HG02970 (cell line): ENCODE data around the gene CERS2.
A peak's percentile ranks its signal among the peaks of the same experiment; 100 is the strongest.
"Not testable (repeated sequence)": the region's sequence is repeated elsewhere in the genome, so short reads cannot be mapped to it uniquely, and the experiment has no call there.

Source experiments
- ATAC-seq: cut with Tn5 transposase; IDR thresholded peaks from one replicate; pipeline ENCODE4 v1.9.1; 2021; ENCODE audit warnings: mild to moderate bottlenecking, moderate library complexity, moderate number of reproducible peaks; ENCODE audit not compliant: unreplicated experiment, low FRiP score

The CERS2 gene

DNA sequence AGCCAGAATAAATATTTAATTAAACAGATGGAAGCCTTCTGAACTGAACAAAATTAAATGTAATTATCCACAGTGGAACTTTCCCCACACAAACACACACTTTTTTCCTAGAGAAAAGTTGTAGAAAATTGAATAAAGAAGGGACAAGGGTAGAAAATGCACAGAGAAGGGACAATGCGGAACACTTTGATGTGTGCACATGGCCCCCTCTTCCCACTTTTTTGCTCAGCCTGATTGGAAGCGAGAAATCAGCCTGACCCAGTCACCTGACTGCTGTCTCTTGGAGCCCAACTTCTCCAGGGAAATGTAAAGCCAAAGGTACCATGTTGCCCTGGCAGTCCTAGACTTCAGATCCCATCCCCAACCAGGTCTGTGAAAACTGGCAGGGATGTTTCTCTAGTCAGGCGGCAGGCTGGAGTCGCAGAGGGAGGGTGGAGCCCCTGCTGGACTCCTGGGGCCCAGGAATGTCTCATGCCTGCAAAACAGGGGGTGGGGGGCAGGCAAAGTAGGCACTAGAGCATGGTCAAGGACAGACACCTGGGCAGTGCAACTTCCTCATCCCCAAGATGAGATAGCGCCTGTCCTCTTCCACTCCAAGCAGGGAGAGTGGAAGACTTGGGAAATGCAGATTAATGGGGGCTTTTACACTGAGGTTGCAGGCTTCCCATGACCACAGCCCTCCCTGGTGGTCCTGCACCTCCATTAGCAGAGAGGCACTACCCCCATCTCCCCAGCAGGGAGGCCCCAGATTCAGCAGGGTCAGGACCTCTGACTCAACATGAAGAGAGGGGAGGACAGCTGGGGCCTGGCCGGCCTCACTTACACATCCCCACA lies 2.8 kb downstream of the CERS2 start:
- ATAC-seq = no peak

DNA sequence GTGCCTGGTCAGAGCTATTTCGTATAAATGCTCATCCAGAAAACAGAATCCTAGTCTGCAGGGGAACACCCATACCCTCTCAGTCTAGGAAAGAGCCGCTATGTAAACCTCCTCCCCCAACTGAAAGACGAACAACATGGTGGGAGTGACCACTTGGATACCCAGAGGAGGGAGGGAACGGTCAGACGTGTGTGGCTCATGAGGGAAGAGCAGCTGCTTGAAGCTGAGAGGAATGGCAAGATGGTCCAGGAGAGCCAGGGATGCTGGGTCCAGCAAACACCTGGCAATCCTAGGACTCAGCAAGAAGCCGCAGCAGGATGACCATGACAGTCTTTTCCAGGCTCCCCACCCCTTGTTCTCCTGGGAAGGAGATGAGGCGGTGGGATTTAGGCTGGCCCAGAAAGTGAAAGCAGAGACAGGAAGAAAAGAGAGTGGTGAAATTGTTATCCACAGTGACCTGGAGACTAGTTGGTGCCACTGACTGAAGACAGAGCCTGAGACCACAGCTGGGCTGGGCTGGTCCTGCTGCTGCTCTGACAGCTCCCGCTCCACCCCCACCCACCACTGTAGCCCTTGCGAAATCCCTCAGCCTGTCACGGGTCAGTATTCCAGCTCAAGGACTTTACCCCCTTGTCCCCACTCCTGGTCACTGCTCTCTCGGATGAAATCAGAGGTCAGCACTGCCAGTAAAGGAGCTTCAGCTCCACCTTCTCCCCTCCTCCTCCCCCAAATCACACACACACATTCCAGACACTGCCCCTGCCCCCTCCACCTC lies 3.6 kb downstream of the CERS2 start:
- ATAC-seq = no peak

DNA sequence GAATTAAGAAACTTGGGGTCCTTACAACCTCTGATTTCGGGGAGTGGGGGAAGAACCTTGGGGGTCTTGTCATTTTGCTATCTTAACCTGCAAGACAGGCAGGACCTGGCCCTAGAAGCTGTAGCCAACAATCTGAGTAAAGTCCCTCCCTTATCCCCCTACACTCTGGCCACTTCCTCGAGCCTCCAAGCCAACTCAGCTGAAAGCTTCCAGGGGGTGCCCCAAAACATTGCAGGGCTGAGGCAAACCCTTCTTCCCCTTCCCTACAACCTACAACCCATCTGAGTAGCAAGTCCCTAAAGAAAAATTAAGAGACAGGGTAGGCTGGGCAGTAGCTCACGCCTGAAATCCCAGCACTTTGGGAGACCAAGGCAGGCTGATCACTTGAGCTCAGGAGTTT lies 5.0 kb downstream of the CERS2 start:
- no peak for ATAC-seq

DNA sequence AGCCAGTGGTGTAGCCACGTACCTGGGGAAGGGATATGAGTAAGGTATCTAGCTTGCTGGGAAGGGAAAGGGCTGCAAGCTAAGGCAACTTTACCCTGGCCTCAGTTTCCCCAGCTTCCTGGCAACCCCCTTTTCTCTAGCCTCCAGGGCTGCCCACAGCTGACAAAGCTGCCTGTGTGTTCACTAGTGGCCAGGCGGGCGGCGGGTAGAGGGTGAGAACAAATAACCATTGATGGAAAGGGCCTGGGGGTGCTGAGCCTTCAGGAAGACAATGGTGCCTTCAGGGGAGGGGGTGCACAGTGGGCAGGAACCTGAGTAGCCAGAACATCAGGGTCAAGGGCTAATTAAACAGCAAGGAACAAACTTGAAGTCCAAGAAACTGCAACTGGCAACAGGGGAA lies 6.1 kb downstream of the CERS2 start:
- ATAC-seq = no peak

DNA sequence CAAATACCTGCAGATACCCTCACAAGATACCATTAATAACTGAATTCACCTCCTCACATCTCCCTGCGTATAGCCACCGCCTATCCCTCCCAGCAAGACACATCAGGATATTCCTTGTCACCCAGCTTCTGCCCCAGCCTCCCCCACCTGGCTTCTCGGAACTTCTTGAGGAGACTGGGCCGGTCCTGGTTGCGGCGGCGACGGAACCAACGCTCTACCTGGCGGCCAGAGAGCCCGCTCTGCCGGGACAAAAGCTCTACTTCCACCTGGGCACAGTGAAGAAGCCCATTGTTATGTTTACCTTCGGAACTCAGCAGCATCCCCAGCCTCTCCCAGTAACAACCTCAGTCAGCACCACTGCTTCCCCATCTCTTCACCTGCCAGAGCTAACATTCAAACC lies 6.7 kb downstream of the CERS2 start:
- ATAC-seq = no peak

DNA sequence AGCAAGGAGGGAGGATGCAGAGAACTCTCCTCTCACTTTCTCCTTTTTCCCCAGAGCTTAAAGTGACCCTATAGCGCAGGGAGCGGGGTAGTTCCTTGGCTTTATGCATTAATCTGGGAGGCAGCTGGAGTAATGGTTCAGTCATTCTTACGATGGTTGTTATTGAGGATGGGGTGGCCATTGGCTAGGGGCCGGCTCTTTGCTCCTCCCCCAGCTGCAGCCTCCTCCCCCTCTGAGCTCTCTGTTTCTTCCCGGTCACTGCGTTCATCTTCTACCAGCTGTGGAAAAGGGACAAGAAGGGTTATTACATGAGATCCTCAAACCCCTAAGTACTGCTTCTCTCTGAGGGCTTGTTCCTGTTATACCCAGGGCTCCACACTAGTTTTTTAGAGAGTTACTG lies 8.6 kb downstream of the CERS2 start:
- no peak for ATAC-seq

DNA sequence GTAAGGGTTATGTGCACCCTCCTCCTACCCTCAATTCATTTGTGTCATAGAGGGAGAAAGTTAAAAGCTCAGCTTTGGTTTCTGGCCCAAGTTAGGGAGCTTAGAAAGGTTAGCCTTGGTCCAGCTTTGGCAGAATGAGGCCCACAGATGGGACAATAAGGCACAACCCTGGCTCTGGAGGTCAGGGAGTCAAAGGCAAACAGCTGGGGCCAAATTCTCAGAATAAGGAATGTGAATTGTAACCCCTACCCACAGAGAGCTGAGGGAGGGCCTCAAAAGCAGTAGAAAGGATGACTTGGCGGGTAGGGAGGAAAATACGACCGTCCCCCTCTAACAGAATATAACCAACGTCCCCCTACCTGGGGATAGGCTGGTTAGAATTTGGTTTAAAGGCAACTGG lies 9.0 kb downstream of the CERS2 start:
- ATAC-seq = no peak

DNA sequence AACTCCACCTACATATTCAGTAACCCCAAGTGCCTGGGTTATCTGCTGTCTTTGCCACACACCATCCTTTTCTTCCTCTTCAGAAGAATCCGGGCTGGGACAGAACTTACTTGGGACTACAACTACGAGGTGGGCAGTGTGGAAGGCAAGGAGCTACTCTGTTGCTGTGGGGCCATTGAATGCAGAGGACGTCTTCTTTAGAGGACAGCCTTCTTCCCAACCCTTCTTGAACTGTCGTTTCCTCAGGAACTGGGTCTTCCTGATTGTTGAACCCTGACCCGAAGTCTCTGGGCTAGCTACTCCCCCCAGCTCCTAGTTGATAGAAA lies 10.5 kb downstream of the CERS2 start:
- ATAC-seq = no peak

DNA sequence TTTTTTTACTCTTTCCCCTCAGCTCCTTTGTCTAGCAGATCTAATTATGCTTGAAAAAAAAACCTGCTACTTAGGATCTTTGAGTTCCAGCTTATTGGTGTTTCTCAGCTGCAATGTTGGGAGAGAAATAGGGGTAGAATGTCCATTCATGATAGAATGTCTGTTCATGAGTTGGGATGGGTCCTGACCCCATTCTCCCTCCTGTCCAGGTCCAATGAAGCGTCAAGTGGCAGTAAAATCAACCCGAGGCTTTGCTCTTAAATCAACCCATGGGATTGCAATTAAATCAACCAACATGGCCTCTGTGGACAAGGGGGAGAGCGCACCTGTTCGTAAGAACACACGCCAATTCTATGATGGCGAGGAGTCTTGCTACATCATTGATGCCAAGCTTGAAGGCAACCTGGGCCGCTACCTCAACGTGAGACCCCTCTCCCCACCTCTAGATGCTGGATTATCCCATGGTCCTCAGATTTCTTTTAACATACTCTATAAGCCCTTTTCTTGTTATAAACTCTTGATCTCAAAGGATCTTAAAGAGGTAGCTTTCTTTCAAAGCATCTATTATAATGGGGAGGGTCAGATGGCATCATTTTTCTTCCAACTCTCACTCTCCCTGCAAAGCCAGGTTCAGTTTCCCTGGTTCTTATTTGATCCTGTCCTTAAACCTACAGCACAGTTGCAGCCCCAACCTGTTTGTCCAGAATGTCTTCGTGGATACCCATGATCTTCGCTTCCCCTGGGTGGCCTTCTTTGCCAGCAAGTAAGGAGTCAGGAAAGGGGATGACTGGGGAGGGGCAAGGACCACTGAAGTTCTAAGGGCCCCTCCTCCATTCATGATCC lies 11.1 kb downstream of the CERS2 start:
- ATAC-seq = no peak

DNA sequence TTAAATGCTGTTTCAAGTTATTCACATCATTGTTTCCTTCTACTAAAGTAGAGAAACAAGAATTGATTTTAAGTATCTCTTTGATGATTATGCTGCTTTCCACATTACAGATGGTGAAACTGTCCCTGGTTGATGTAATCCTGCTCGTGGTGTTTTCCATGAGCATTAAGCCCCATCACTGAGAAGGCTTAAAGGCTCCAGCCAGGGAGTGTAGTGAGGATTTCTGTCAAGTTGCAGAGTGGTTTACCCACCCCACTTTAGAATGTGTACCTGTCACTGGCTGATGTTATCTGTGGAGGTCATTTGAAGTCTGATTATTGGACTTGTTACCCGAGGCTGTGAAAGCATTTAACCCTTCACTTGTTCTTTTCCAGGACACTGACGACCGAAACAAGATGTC lies 12.9 kb downstream of the CERS2 start:
- no peak for ATAC-seq

DNA sequence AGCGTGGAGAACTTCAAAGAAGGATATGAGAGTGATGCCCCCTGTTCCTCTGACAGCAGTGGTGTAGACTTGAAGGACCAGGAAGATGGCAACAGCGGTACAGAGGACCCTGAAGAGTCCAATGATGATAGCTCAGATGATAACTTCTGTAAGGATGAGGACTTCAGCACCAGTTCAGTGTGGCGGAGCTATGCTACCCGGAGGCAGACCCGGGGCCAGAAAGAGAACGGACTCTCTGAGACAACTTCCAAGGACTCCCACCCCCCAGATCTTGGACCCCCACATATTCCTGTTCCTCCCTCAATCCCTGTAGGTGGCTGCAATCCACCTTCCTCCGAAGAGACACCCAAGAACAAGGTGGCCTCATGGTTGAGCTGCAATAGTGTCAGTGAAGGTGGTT lies 14.0 kb downstream of the CERS2 start:
- ATAC-seq = no peak

DNA sequence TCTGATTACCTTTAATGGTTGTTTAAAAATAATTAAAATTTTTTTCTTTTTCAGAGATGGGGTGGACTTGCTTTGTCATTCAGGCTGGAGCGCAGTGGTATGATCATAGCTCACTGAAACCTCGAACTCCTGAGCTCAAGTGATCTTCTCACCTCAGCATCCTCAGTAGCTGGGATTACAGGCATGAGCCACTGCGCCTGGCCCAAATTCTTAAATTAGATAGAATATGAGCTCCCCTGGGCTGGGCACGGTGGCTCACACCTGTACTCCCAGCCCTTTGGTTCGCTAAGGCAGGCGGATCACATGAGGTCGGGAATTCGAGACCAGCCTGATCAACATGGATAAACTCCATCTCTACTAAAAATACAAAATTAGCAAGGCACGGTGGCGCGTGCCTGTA lies 17.0 kb downstream of the CERS2 start:
- ATAC-seq = no peak

DNA sequence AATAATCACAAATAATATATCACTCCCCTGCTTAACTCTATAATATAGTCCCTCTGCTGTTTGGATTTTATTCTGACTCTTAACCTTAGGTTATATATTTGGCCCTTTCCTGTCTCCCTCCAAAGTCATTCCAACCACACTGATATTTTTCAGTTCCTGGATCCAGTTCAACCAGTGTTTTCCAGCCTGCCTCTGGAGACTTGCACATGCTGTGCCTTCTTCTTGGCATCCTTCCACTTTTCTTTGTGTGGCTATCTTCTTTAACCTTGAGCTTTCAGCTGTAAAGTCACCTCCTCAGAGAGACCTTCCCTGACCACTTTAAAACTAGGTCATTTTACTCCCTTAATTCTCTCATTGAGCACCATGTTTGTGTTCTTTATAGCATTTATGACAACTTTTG lies 19.4 kb downstream of the CERS2 start:
- ATAC-seq = no peak

DNA sequence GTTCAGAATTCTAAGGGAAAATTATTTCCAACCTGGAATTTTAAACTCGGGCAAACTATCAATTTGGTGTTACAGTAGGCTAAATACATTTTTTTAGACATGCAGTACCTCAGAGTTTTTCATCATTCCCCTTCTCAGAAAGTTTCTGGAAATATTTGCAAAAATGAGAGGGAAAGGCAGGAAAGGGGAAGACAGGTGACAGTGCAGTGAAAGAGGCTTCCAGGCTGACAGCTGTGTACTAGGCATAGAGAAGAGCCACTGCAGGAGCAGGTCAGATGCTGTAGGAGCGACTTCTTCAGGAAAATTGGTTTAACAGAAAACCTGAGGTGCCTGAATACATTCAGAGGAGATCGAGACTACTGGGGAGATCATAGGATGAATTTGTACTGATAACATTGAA lies 19.9 kb downstream of the CERS2 start:
- ATAC-seq = no peak

DNA sequence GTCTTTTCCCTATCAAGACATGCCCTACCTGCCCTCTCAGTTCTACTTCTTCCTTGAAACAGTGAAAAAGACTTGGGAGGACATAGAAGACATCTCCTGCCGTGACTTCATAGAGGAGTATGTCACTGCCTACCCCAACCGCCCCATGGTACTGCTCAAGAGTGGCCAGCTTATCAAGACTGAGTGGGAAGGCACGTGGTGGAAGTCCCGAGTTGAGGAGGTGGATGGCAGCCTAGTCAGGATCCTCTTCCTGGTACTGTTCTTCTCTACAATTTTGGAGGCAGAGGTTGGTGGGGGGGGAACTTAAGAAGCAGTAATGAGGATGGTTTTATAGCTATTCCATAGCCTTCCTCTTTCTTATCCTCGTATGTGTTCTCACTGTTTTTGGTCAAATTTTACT lies 29.8 kb downstream of the CERS2 start:
- ATAC-seq = no peak

DNA sequence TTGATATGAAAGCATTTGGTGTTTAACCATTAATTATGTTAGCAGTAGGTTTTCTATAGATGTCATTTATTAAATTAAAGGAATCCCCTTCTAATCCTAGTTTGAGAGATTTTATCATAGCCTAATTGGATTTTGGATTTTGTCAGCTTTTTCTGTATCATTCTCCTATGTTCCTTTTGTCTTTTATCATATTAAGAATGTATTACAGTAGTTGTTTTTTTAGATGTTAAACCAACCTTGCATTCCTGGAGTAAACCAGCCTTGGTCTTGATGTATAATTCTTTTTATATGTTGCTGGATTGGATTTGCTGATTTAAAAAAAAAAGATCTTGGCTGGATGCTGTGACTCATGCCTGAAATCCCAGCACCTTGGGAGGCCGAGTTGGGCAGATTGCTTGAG lies 42.9 kb downstream of the CERS2 start:
- no peak for ATAC-seq

DNA sequence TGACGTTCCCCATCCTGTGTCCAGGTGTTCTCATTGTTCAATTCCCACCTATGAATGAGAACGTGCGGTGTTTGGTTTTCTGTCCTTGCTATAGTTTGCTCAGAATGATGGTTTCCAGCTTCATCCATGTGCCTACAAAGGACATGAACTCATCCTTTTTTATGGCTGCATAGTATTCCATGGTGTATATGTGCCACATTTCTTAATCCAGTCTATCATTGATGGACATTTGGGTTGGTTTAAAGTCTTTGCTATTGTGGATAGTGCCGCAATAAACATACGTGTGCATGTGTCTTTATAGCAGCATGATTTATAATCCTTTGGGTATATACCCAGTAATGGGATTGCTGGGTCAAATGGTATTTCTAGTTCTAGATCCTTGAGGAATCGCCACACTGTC lies 45.9 kb downstream of the CERS2 start:
- ATAC-seq = not testable (repeated sequence)

DNA sequence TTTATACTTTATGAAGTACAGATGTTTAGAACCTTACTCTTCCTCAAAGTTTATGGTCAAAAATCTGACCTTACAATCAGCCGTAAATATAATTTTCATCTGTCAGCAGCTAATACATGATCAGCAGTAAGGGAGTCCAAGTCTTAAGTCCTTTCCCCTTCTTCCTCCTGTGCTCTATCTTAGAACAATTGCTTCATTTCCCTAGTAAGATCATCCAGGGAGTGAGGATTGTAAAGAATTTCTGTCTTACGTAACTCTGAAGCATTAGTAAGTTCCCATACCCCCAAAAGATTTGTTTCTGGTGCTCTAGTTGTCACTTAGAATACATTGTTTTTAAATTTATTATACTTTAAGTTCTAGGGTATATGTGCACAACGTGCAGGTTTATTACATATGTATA lies 46.3 kb downstream of the CERS2 start:
- ATAC-seq = no peak

DNA sequence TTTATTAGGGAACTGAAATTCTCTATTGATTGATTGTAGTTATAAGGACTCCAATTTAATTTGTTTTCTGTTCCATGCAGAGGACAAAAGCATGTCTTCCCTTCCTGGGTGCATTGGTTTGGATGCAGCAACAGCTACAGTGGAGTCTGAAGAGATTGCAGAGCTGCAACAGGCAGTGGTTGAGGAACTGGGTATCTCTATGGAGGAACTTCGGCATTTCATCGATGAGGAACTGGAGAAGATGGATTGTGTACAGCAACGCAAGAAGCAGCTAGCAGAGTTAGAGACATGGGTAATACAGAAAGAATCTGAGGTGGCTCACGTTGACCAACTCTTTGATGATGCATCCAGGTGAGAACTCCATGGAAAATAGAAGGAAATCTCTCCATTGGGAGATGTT lies 47.0 kb downstream of the CERS2 start:
- no peak for ATAC-seq

DNA sequence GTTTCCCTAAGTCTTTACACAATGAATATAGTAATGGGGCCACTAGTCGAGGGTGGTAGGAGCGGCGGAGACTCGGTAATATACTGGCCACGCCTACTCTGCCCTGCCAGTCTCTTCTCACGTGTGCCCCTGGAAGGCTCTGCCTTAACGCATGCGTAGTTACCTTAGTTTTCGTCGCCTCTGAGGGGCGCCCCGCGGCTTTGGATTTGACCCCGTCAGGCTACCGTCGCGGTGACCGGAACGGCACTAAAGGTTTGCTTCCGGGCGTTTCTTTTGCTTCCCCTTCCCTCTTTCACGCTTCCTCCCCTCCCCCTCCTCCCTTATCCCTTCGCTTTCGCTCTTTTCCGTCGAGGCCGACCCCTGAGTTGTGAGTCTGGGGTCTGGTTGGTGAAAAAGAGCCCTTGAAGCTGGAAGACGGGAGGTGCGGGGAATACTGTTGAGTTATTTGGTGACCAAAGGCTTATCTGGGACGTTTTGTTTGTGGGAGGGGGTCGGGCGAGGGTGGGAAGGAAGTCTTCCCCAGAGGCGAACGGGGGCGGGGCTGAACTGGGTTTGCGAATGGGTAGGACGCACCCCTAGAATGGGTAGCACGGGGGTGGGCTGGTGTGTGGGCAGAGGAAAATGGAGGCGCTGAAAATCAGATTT lies 48.4 kb downstream of the CERS2 start, which contains the start of gene SETDB1:
SETDB1 (plus strand) TSS at position 267 of the 645 bp plus-strand sequence. CDS start 1,352 bp downstream, outside the sequence.
- peak; percentile 93 for ATAC-seq

DNA sequence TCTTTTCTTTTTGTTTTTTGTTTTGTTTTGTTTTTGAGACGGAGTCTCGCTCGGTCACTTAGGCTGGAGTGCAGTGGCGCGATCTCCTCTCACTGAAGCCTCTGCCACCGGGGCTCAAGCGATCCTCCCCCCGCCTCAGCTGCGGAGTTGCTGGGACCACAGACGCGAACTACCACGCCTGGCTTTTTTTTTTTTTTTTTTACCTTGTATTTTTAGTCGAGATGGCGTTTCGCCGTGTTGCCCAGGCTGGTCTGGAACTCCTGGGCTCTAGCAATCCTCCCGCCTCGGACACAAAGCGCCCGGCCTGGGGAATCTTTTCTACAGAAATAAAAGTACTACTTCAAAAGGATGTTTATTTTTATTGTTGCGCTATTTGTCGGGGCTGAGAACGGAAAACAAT lies 49.6 kb downstream of the CERS2 start:
- ATAC-seq = no peak
